Spleen (tissue), 7 donors: ENCODE measurements around the gene PROK1.

Experiments
- POLR2A ChIP-seq, 3 donors: fragments of 450-650 bp; IDR thresholded peaks; one replicate each; pipeline ENCODE4 v1.5.1; 2017; ENCODE audit warnings: antibody characterized with exemption in 3 of 3, mild to moderate bottlenecking in 1 of 3
- TF ChIP-seq, protein P1 (sequence below), 11 experiments: fragments of 200-600 bp in 7 of 11; fragments of 450-650 bp in 4 of 11; sonication (generic) in 4 of 11; IDR thresholded peaks in 8 of 11; conservative IDR thresholded peaks in 3 of 11; 1 replicate in 7 of 11; 2 replicates in 4 of 11; pipeline versions ENCODE4 v1.4.0 to v1.8.0; 2016 to 2021; ENCODE audit warnings: antibody characterized with exemption in 11 of 11, inconsistent platforms in 4 of 11, mild to moderate bottlenecking in 1 of 11
- donor health status: DM: no; HTN: no; CAD: no; lungs with moderate emphysema.
- donor health status: DM: no; HTN: no; CAD: no.
- donor health status: DM: no; HTN: no; CAD: no.

DNA sequence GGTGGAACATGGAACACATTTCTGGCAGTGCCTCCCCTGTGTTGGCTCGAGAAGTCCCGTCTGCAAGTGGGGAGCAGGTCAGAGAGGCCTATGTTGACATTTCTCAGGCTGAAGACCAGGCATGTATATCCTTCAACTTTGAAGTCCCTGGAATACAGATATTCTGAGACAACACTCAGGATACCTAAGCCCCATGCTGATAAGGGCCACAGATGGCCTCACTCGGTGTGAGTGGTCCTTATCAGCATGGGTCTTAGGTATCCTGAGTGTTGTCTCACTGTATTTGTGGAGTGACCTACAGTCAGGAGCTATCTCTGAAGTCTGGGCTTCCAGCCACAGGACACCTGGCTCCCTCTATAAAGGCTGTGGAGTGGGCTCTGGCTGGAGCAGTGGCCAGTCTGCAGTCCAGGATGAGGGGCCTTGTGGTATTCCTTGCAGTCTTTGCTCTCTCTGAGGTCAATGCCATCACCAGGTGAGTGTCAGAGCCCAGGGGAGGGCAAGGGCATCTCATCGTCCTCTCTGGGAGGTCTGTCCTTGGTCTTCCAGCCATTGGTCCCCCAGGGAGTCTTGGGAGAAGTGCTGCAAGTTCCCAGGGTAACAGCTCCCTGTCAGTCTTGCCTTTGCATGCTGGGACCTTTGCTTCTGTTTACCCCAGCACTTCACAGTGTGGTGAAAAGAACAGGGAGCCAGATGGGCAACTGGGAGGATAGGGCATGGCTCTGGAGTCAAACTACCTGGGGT, 29.6 kb downstream of the PROK1 start:
- TF ChIP-seq, protein P1, sequence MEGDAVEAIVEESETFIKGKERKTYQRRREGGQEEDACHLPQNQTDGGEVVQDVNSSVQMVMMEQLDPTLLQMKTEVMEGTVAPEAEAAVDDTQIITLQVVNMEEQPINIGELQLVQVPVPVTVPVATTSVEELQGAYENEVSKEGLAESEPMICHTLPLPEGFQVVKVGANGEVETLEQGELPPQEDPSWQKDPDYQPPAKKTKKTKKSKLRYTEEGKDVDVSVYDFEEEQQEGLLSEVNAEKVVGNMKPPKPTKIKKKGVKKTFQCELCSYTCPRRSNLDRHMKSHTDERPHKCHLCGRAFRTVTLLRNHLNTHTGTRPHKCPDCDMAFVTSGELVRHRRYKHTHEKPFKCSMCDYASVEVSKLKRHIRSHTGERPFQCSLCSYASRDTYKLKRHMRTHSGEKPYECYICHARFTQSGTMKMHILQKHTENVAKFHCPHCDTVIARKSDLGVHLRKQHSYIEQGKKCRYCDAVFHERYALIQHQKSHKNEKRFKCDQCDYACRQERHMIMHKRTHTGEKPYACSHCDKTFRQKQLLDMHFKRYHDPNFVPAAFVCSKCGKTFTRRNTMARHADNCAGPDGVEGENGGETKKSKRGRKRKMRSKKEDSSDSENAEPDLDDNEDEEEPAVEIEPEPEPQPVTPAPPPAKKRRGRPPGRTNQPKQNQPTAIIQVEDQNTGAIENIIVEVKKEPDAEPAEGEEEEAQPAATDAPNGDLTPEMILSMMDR (IDR thresholded peaks at IDR 0.05 in 8 of 11, conservative IDR thresholded peaks at IDR 0.05 in 3 of 11), result no peak
- TF ChIP-seq POLR2A (IDR thresholded peaks at IDR 0.05), result no peak
